Cardiac muscle cell (in vitro differentiated cells and primary cell): ENCODE results near the gene BTBD8. TPM values are rescaled to one million over a fixed set of nuclear protein-coding genes. Genes with fewer than 3 reads are reported as not detected.
"Not testable (repeated sequence)": the region's sequence is repeated elsewhere in the genome, so short reads cannot be mapped to it uniquely, and the experiment has no call there.

ENCODE experiments used
- DNase-seq, 2 donors: peaks; one replicate each; pipeline versions ENCODE4 v3.0.0 to v3.0.0-alpha.2; 2010 to 2017; ENCODE audit warnings: low read depth in 1 of 2, low spot score in 1 of 2
- H3K27ac ChIP-seq: fragments of 200-600 bp; sonication (generic); 2 replicates; pipeline ENCODE4 v1.5.1; 2016
- H3K27me3 ChIP-seq: fragments of 200-600 bp; sonication (generic); 2 replicates; pipeline ENCODE4 v1.6.0; 2016; ENCODE audit warnings: control low read depth
- H3K36me3 ChIP-seq: fragments of 200-600 bp; sonication (generic); 2 replicates; pipeline ENCODE4 v1.5.1; 2016; ENCODE audit warnings: control low read depth
- H3K4me1 ChIP-seq: fragments of 200-600 bp; sonication (generic); 2 replicates; pipeline ENCODE4 v1.8.1; 2017; ENCODE audit warnings: low read depth, mild to moderate bottlenecking, mixed run types
- H3K4me3 ChIP-seq: fragments of 200-600 bp; sonication (generic); 2 replicates; pipeline ENCODE4 v1.5.1; 2016; ENCODE audit warnings: mild to moderate bottlenecking
- H3K9me3 ChIP-seq: fragments of 200-600 bp; sonication (generic); 2 replicates; pipeline ENCODE4 v1.5.1; 2017; ENCODE audit warnings: low read depth, mild to moderate bottlenecking, control low read depth
- CTCF ChIP-seq: IDR thresholded peaks from 2 replicates; pipeline ENCODE4 v1.5.1; 2012; ENCODE audit warnings: low read depth, mild to moderate bottlenecking, low read length
- polyA plus RNA-seq: library from polyadenylated mRNA; unstranded; fragments of >200 nt; fragmentation: Nextera tagmentation; extraction: Ambion mirVana; gene quantifications from 2 replicates; pipeline ENCODE4 v1.2.1, GENCODE V29; 2016
- total RNA-seq: library from RNA; depleted of rRNA; stranded (reverse); fragments of >200 nt; gene quantifications from 2 replicates; pipeline ENCODE4 v1.2.3, GENCODE V29; 2016

BTBD8 gene
- total and polyA plus RNA-seq, 2 experiments from 2014 or later = 3.1 to 6.6 TPM

GRCh38 chr1:92066321-92066720 is 13.8 kb upstream of the BTBD8 start:
- no peak overlapping the region for H3K4me3 ChIP-seq
- no peaks in the 10 kb centered on the region for H3K36me3 ChIP-seq
- no peaks in the 10 kb centered on the region for H3K4me1 ChIP-seq
- no peaks in the 10 kb centered on the region for H3K9me3 ChIP-seq
- no peaks in the 10 kb centered on the region for H3K27me3 ChIP-seq
- no peak for TF ChIP-seq CTCF
- no peak overlapping the region for H3K27ac ChIP-seq
- DNase-seq = no peak

- H3K36me3 ChIP-seq = no peaks in the 10 kb centered on the region
- no peaks in the 10 kb centered on the region for H3K27me3 ChIP-seq
- H3K4me3 ChIP-seq = no peak overlapping the region
- H3K4me1 ChIP-seq = no peaks in the 10 kb centered on the region
- no peaks in the 10 kb centered on the region for H3K9me3 ChIP-seq
- TF ChIP-seq CTCF = no peak
- no peak for DNase-seq
- H3K27ac ChIP-seq = no peak overlapping the region
Observed at GRCh38 chr1:92070892-92071291, 9.3 kb upstream of the BTBD8 start.

- not testable (repeated sequence) for H3K4me1 ChIP-seq, DNase-seq, H3K27me3 ChIP-seq, H3K9me3 ChIP-seq, H3K27ac ChIP-seq, H3K36me3 ChIP-seq, H3K4me3 ChIP-seq
Observed at GRCh38 chr1:92074446-92074845, 5.7 kb upstream of the BTBD8 start.

- no peak within 1 kb of the TSS for H3K4me3 ChIP-seq
- no peak within 1 kb of the TSS for H3K27ac ChIP-seq
- no peak for DNase-seq
- TF ChIP-seq CTCF = no peak
- H3K4me1 ChIP-seq = no peaks in the 10 kb centered on the region
- no peaks in the 10 kb centered on the region for H3K9me3 ChIP-seq
- no peaks in the 10 kb centered on the region for H3K27me3 ChIP-seq
- no peaks in the 10 kb centered on the region for H3K36me3 ChIP-seq
Observed at GRCh38 chr1:92075311-92075710, 4.8 kb upstream of the BTBD8 start, which contains the start of gene SETSIP. SETSIP (minus strand) TSS chr1:92075411; CDS start chr1:92075411, 0 bp downstream.

GRCh38 chr1:92076363-92076762 is 3.8 kb upstream of the BTBD8 start:
- Histone ChIP-seq H3K4me3 (no peak overlapping the region), H3K27me3 (no peaks in the 10 kb centered on the region)
- no peak for TF ChIP-seq CTCF

GRCh38 chr1:92078077-92078476 is 2.1 kb upstream of the BTBD8 start:
- H3K4me3 ChIP-seq, DNase-seq, H3K4me1 ChIP-seq, H3K36me3 ChIP-seq, H3K27ac ChIP-seq, H3K27me3 ChIP-seq, H3K9me3 ChIP-seq: not testable (repeated sequence)

More at GRCh38 chr1:92076363-92076762, 3.8 kb upstream of the BTBD8 start:
- no peak overlapping the region for H3K27ac ChIP-seq
- H3K4me1 ChIP-seq = no peaks in the 10 kb centered on the region
- no peak for DNase-seq
- H3K36me3 ChIP-seq = no peaks in the 10 kb centered on the region
- H3K9me3 ChIP-seq = no peaks in the 10 kb centered on the region

GRCh38 chr1:92079441-92079840 is 704 bp upstream of the BTBD8 start:
- H3K4me1 ChIP-seq = no peaks in the 10 kb centered on the region
- H3K27me3 ChIP-seq = no peaks in the 10 kb centered on the region
- no peak for TF ChIP-seq CTCF
- H3K27ac ChIP-seq = no peak overlapping the region
- no peaks in the 10 kb centered on the region for H3K36me3 ChIP-seq
- H3K9me3 ChIP-seq = no peaks in the 10 kb centered on the region
- no peak for DNase-seq
- no peak overlapping the region for H3K4me3 ChIP-seq
